Lung (tissue), 12 donors: ENCODE measurements around the gene CCT5. TPM values are rescaled to one million over a fixed set of nuclear protein-coding genes. Genes with fewer than 3 reads are reported as not detected.

Experiments used
- ATAC-seq: fragments of 200-7000 bp; cut with Tn5 transposase; one replicate; pipeline ENCODE4 v1.9.1; 2020; ENCODE audit warnings: moderate number of reproducible peaks; ENCODE audit not compliant: insufficient read depth, low FRiP score
- DNase-seq, 3 donors: peaks; one replicate each; pipeline ENCODE4 v3.0.0-alpha.2; 2013 to 2017
- H3K27ac ChIP-seq, 2 donors: one replicate each; pipeline ENCODE4 v1.5.1; 2013; ENCODE audit warnings: mild to moderate bottlenecking in 2 of 2, moderate library complexity in 2 of 2, control low read depth in 1 of 2, inconsistent platforms in 1 of 2, low read depth in 1 of 2, low read length in 1 of 2
- H3K27me3 ChIP-seq, 3 donors: one replicate each; pipeline ENCODE4 v1.5.1; 2013; ENCODE audit warnings: low read length in 2 of 3; ENCODE audit not compliant: control insufficient read depth in 3 of 3, insufficient read depth in 3 of 3
- H3K36me3 ChIP-seq, 4 donors: one replicate each; pipeline ENCODE4 v1.5.1; 2013; ENCODE audit warnings: low read length in 4 of 4, mild to moderate bottlenecking in 1 of 4, moderate library complexity in 1 of 4; ENCODE audit not compliant: control insufficient read depth in 4 of 4, insufficient read depth in 4 of 4
- H3K4me1 ChIP-seq, 5 donors: one replicate each; pipeline ENCODE4 v1.5.1; 2013; ENCODE audit warnings: low read length in 5 of 5, mild to moderate bottlenecking in 2 of 5, moderate library complexity in 1 of 5; ENCODE audit not compliant: control insufficient read depth in 5 of 5, insufficient read depth in 5 of 5
- H3K4me3 ChIP-seq: one replicate; pipeline ENCODE4 v1.5.1; 2013; ENCODE audit warnings: mild to moderate bottlenecking, control low read depth, moderate library complexity
- H3K9ac ChIP-seq, 2 donors: one replicate each; pipeline ENCODE4 v1.5.1; 2013; ENCODE audit warnings: low read length in 2 of 2, control low read depth in 1 of 2; ENCODE audit not compliant: insufficient read depth in 1 of 2
- H3K9me3 ChIP-seq, 4 donors: one replicate each; pipeline ENCODE4 v1.5.1; 2013; ENCODE audit warnings: low read length in 3 of 4, mild to moderate bottlenecking in 1 of 4, moderate library complexity in 1 of 4; ENCODE audit not compliant: control insufficient read depth in 4 of 4, insufficient read depth in 3 of 4
- CTCF ChIP-seq: IDR thresholded peaks from 2 replicates; pipeline ENCODE4 v1.5.1; 2012; ENCODE audit warnings: mild to moderate bottlenecking; ENCODE audit errors: control extremely low read depth, extremely low read depth
- WGBS, 2 donors: extraction: QIAGEN DNeasy Blood & Tissue Kit; methylation state at CpG; one replicate each; pipeline ENCODE4 v1.1.7; 2013; 5-methylcytosine and 5-hydroxymethylcytosine counted together
- polyA plus RNA-seq, 2 donors: library from polyadenylated mRNA; stranded (reverse); fragments of 200-250 nt; gene quantifications; one replicate each; pipeline ENCODE4 v1.2.1, GENCODE V29; 2013
- total RNA-seq, 2 donors: library from RNA; depleted of rRNA in 1 of 2; stranded (reverse); fragments of >200 nt in 1 of 2; gene quantifications; one replicate each; pipeline ENCODE4 v1.2.1, GENCODE V29; 2014 to 2021
- donor health status: control.
- donor health status: control.
- donor health status: Bipolar disorder and iron deficiency.
- donor health status: healthy.
- donor health status: DM: yes; HTN: yes; CAD: no.

The CCT5 gene
- total and polyA plus RNA-seq, 4 donors, result 127 to 257 (median 155) TPM

GRCh38 chr5:10297646-10298204 lies 47.6 kb downstream of the CCT5 start:
- H3K9me3 ChIP-seq, result no peaks in the 10 kb centered on the region
- ATAC-seq, result no peak
- WGBS, 2 donors, result 88 to 92% methylated on average over 14 of the region's 14 CpGs

GRCh38 chr5:10300246-10300645 lies 50.2 kb downstream of the CCT5 start:
- Histone ChIP-seq H3K9ac (no peak overlapping the region), H3K27me3 (peaks cover 0 to 2% (median 0%) of the 10 kb centered on the region in 3 donors), H3K36me3 (peaks cover 0 to 4% (median under 1%) of the 10 kb centered on the region in 4 donors), H3K9me3 (no peaks in the 10 kb centered on the region), H3K27ac (no peak overlapping the region), H3K4me3 (no peak overlapping the region), H3K4me1 (peaks cover 0 to 3% (median 0%) of the 10 kb centered on the region in 5 donors)
- WGBS, 2 donors, result 94% methylated on average over 5 of the region's 5 CpGs
- DNase-seq, result no peak
- no peak for ATAC-seq
- TF ChIP-seq CTCF, result no peak

More at GRCh38 chr5:10297646-10298204, 47.6 kb downstream of the CCT5 start:
- Histone ChIP-seq H3K4me3 (no peak overlapping the region), H3K36me3 (peaks cover 0 to 4% (median 0%) of the 10 kb centered on the region in 4 donors), H3K9ac (no peak overlapping the region), H3K27ac (no peak overlapping the region), H3K4me1 (peaks cover 0 to 4% (median 0%) of the 10 kb centered on the region in 5 donors), H3K27me3 (peaks cover 0 to 2% (median 0%) of the 10 kb centered on the region in 3 donors)
- no peak for TF ChIP-seq CTCF
- no peak for DNase-seq

GRCh38 chr5:10301266-10301665 lies 51.2 kb downstream of the CCT5 start:
- DNase-seq (no peak), ATAC-seq (no peak)
- peaks cover 0 to 2% (median 0%) of the 10 kb centered on the region in 4 donors for H3K36me3 ChIP-seq
- no peak overlapping the region for H3K9ac ChIP-seq
- H3K4me1 ChIP-seq, result peaks cover 0 to 6% (median 2%) of the 10 kb centered on the region in 5 donors
- TF ChIP-seq CTCF, result no peak
- no peak overlapping the region for H3K4me3 ChIP-seq
- H3K9me3 ChIP-seq, result no peaks in the 10 kb centered on the region
- H3K27ac ChIP-seq, result peak overlapping the region in 1 of 2 donors; percentile 58
- whole genome bisulfite sequencing, 2 donors, result 69 to 84% methylated on average over 7 of the region's 7 CpGs
- H3K27me3 ChIP-seq, result peaks cover 0 to 2% (median 0%) of the 10 kb centered on the region in 3 donors
